HEK293 (cell line): ENCODE results near the gene SEMA3A.

Source experiments
- GLIS1 ChIP-seq: fragments of 450-650 bp; formaldehyde crosslinking; IDR thresholded peaks from 2 replicates; pipeline ENCODE4 v1.5.1; 2016; ENCODE audit warnings: missing biosample characterization, missing genetic modification characterization
- YY1 ChIP-seq: fragments of 450-650 bp; formaldehyde crosslinking; IDR thresholded peaks from 2 replicates; pipeline ENCODE4 v1.5.1; 2018; ENCODE audit warnings: missing biosample characterization, missing genetic modification characterization
- ZNF350 ChIP-seq: fragments of 450-650 bp; formaldehyde crosslinking; IDR thresholded peaks from 2 replicates; pipeline ENCODE4 v1.5.0; 2017; ENCODE audit warnings: missing biosample characterization, mild to moderate bottlenecking, missing genetic modification characterization
- ZNF530 ChIP-seq: fragments of 450-650 bp; formaldehyde crosslinking; IDR thresholded peaks from 2 replicates; pipeline ENCODE4 v1.5.1; 2016; ENCODE audit warnings: low read depth, missing biosample characterization, missing genetic modification characterization
- ZNF626 ChIP-seq: fragments of 450-650 bp; sonication (Bioruptor Pico); formaldehyde crosslinking; IDR thresholded peaks from 2 replicates; pipeline ENCODE4 v1.5.1; 2018; ENCODE audit warnings: missing biosample characterization, missing genetic modification characterization, inconsistent platforms
- ZNF791 ChIP-seq: fragments of 450-650 bp; formaldehyde crosslinking; IDR thresholded peaks from 2 replicates; pipeline ENCODE4 v1.5.1; 2016; ENCODE audit warnings: missing biosample characterization, missing genetic modification characterization
- TF ChIP-seq, protein P1 (sequence below): fragments of 450-650 bp; formaldehyde crosslinking; IDR thresholded peaks from 2 replicates; pipeline ENCODE4 v1.5.1; 2016; ENCODE audit warnings: missing biosample characterization, missing genetic modification characterization
- TF ChIP-seq, protein P2 (sequence below): fragments of 450-650 bp; formaldehyde crosslinking; IDR thresholded peaks from 2 replicates; pipeline ENCODE4 v1.5.1; 2016; ENCODE audit warnings: missing biosample characterization, missing genetic modification characterization

DNA sequence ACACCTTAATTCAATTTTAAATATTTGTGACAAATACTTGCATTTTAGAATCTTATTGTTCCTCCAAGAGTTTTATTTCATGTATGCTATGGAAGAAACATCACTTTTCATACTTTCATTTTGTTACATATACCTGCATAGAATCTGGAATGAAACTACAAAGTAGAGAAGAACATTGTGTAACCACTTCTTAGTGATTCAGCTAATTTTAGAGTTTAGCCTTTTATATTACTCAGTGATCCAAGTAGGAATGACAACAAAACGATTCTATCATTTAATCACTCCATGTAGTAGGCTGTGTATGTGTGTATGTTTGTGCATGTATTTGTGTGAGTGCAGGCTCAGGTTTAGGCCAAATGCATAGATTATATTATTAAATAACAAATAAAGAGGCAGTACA is 14.4 kb upstream of the SEMA3A start:
- TF ChIP-seq ZNF530 (no peak), ZNF791 (tag by site-specific recombination) (no peak), ZNF626 (tag by site-specific recombination) (no peak), GLIS1 (no peak), ZNF350 (tag by site-specific recombination) (no peak), YY1 (tag by site-specific recombination) (no peak)
- TF ChIP-seq, protein P1, sequence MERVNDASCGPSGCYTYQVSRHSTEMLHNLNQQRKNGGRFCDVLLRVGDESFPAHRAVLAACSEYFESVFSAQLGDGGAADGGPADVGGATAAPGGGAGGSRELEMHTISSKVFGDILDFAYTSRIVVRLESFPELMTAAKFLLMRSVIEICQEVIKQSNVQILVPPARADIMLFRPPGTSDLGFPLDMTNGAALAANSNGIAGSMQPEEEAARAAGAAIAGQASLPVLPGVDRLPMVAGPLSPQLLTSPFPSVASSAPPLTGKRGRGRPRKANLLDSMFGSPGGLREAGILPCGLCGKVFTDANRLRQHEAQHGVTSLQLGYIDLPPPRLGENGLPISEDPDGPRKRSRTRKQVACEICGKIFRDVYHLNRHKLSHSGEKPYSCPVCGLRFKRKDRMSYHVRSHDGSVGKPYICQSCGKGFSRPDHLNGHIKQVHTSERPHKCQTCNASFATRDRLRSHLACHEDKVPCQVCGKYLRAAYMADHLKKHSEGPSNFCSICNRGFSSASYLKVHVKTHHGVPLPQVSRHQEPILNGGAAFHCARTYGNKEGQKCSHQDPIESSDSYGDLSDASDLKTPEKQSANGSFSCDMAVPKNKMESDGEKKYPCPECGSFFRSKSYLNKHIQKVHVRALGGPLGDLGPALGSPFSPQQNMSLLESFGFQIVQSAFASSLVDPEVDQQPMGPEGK (tag by site-specific recombination), result no peak
- TF ChIP-seq, protein P2, sequence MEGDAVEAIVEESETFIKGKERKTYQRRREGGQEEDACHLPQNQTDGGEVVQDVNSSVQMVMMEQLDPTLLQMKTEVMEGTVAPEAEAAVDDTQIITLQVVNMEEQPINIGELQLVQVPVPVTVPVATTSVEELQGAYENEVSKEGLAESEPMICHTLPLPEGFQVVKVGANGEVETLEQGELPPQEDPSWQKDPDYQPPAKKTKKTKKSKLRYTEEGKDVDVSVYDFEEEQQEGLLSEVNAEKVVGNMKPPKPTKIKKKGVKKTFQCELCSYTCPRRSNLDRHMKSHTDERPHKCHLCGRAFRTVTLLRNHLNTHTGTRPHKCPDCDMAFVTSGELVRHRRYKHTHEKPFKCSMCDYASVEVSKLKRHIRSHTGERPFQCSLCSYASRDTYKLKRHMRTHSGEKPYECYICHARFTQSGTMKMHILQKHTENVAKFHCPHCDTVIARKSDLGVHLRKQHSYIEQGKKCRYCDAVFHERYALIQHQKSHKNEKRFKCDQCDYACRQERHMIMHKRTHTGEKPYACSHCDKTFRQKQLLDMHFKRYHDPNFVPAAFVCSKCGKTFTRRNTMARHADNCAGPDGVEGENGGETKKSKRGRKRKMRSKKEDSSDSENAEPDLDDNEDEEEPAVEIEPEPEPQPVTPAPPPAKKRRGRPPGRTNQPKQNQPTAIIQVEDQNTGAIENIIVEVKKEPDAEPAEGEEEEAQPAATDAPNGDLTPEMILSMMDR (tag by site-specific recombination), result no peak
